Right lobe of liver (tissue), 6 donors: Measurements from ENCODE around the gene NDUFC2. TPM values are rescaled to one million over a fixed set of nuclear protein-coding genes. Genes with fewer than 3 reads are reported as not detected.

Experiments used
- ATAC-seq, 4 donors: fragments of 200-7000 bp; cut with Tn5 transposase; one replicate each; pipeline ENCODE4 v1.9.1; 2020; ENCODE audit warnings: mild to moderate bottlenecking in 4 of 4, moderate library complexity in 4 of 4
- DNase-seq, 3 donors: peaks; one replicate each; pipeline ENCODE4 v3.0.0-alpha.2; 2020
- H3K27ac ChIP-seq, 3 donors: fragments of 200-600 bp; one replicate each; pipeline ENCODE4 v1.8.0; 2022
- H3K27me3 ChIP-seq, 2 donors: fragments of 200-600 bp; one replicate each; pipeline ENCODE4 v1.8.0; 2022
- H3K36me3 ChIP-seq, 4 donors: fragments of 200-600 bp; sonication (generic) in 1 of 4; one replicate each; pipeline versions ENCODE4 v1.5.1 to v1.8.0; 2017 to 2022; ENCODE audit warnings: control low read depth in 1 of 4
- H3K4me1 ChIP-seq, 4 donors: fragments of 200-600 bp; sonication (generic) in 1 of 4; one replicate each; pipeline versions ENCODE4 v1.5.1 to v1.8.0; 2017 to 2022; ENCODE audit warnings: control low read depth in 1 of 4
- H3K4me3 ChIP-seq, 3 donors: fragments of 200-600 bp; one replicate each; pipeline ENCODE4 v1.8.0; 2022
- H3K9me3 ChIP-seq, 4 donors: fragments of 200-600 bp; sonication (generic) in 1 of 4; one replicate each; pipeline versions ENCODE4 v1.5.1 to v1.8.0; 2017 to 2022; ENCODE audit warnings: control low read depth in 1 of 4
- POLR2A ChIP-seq: fragments of 450-650 bp; IDR thresholded peaks from one replicate; pipeline ENCODE4 v1.6.1; 2017; ENCODE audit warnings: antibody characterized with exemption, mild to moderate bottlenecking
- WGBS: methylation state at CpG from one replicate; pipeline ENCODE4 v1.1.6; 2018; ENCODE audit warnings: low coverage, low lambda C conversion rate; ENCODE audit not compliant: insufficient coverage; ENCODE audit errors: missing lambda C conversion rate; 5-methylcytosine and 5-hydroxymethylcytosine counted together
- intact Hi-C, 2 donors: fragments of 100-400 bp; cut with DNase I; formaldehyde crosslinking; loops; one replicate each; pipeline versions ENCODE4 v1.11.2 to v1.14.1; 2022
- total RNA-seq, 6 experiments: library from RNA; depleted of rRNA in 2 of 6; stranded (reverse); fragments of >200 nt in 2 of 6; fragmentation: NEBNext Ultra II Directional in 3 of 6; extraction: Animal tissue kit (Norgen Biotek cat#: 25700) in 3 of 6; gene quantifications; one replicate each; pipeline versions ENCODE4 v1.1.0 to v1.2.4, GENCODE V29; 2016 to 2023
- TF ChIP-seq, protein P1 (sequence below), 4 donors: fragments of 200-600 bp in 3 of 4; fragments of 450-650 bp in 1 of 4; IDR thresholded peaks; one replicate each; pipeline versions ENCODE4 v1.5.1 to v1.8.0; 2016 to 2022; ENCODE audit warnings: antibody characterized with exemption in 4 of 4, mild to moderate bottlenecking in 2 of 4
- donor health status: DM: no; HTN: yes; CAD: no.
- donor health status: DM: no; HTN: no; CAD: no.
- donor health status: DM: no; HTN: no; CAD: no.
- donor health status: DM: no; HTN: yes; CAD: no.
- donor health status: DM: no; HTN: yes; CAD: no.

NDUFC2 gene
- total RNA-seq, 6 experiments from 2014 or later: 105 to 265 (median 183) TPM

DNA sequence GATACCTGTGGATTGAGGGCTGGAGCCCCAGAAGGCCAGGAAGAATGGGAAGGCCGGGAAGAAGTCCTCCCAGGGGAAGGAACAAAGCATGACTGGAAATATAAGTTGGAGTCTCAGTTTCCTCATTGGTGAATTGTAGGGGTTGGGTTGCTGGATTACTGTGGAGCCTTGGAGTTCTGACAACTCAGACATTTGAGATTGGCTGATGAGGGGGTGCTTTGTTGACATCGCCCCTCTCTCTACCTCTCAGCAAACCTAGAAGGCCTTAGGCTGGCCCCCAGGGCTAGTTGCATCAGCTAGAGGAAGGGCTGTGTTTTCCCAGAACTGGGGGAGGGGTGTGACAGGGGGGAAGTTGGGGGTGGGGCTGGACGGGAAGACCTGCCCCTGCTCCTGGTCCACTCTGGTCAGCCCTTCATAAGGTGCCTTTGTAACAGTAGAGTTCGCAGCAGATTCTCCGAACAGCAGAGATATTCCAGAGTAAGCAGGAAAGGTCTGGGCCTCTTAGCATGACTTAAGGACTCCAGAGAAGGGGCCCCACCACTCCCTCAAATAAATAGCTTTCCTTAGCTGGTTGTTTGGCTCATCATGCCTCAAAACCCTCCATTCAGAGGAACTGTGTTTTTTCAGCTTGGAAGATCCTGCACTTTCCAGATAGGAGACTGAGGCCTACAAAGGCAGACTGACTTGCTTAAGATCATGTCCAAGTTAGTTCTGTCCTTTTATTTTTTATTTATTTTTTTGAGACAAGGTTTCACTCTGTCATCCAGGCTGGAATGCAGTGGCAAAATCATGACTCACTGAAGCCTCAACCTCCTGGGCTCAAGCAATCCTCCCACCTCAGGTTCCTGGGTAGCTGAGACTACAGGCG is 28.5 kb downstream of the NDUFC2 start:
- TF ChIP-seq, protein P1, sequence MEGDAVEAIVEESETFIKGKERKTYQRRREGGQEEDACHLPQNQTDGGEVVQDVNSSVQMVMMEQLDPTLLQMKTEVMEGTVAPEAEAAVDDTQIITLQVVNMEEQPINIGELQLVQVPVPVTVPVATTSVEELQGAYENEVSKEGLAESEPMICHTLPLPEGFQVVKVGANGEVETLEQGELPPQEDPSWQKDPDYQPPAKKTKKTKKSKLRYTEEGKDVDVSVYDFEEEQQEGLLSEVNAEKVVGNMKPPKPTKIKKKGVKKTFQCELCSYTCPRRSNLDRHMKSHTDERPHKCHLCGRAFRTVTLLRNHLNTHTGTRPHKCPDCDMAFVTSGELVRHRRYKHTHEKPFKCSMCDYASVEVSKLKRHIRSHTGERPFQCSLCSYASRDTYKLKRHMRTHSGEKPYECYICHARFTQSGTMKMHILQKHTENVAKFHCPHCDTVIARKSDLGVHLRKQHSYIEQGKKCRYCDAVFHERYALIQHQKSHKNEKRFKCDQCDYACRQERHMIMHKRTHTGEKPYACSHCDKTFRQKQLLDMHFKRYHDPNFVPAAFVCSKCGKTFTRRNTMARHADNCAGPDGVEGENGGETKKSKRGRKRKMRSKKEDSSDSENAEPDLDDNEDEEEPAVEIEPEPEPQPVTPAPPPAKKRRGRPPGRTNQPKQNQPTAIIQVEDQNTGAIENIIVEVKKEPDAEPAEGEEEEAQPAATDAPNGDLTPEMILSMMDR (IDR thresholded peaks at IDR 0.05): no peak
- TF ChIP-seq POLR2A: no peak
- no peaks in the 10 kb centered on the region for H3K36me3 ChIP-seq
- ATAC-seq (peak in 2 of 4 donors; percentile 7 to 36), DNase-seq (no peak)
- no peak overlapping the region for H3K4me3 ChIP-seq
- no peak overlapping the region for H3K27ac ChIP-seq
- peaks cover 0 to 21% (median 7%) of the 10 kb centered on the region in 4 donors for H3K4me1 ChIP-seq
- H3K27me3 ChIP-seq: no peaks in the 10 kb centered on the region
- whole genome bisulfite sequencing: 56% methylated on average over 3 of the region's 6 CpGs
- intact Hi-C loops: no loop called here
- H3K9me3 ChIP-seq: no peaks in the 10 kb centered on the region

DNA sequence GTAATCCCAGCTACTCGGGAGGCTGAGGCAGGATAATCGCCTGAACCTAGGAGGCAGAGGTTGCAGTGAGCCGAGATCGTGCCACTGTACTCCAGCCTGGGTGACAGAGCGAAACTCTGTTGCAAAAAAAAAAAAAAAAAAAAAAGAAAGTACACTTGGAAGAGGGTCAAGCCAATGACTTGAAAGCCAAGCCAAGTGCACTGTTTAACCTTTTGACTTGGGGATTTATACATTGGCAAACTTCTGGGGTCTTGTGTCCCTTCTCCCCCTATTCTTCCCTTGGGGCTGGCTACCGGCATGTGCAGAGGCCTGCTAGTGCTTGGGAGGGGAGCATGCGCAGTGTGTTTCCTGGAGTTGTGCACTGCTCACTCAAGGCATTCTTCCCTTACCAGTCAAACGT is 30.3 kb downstream of the NDUFC2 start:
- no peak overlapping the region for H3K27ac ChIP-seq
- 47% methylated on average over 8 of the region's 8 CpGs for WGBS
- no peaks in the 10 kb centered on the region for H3K36me3 ChIP-seq
- intact Hi-C loops: no loop called here
- H3K9me3 ChIP-seq: no peaks in the 10 kb centered on the region
- no peaks in the 10 kb centered on the region for H3K27me3 ChIP-seq
- no peak overlapping the region for H3K4me3 ChIP-seq
- TF ChIP-seq POLR2A: no peak
- TF ChIP-seq, protein P1 (IDR thresholded peaks at IDR 0.05): no peak
- no peak for DNase-seq
- peaks cover 0 to 20% (median 4%) of the 10 kb centered on the region in 4 donors for H3K4me1 ChIP-seq
- no peak for ATAC-seq

DNA sequence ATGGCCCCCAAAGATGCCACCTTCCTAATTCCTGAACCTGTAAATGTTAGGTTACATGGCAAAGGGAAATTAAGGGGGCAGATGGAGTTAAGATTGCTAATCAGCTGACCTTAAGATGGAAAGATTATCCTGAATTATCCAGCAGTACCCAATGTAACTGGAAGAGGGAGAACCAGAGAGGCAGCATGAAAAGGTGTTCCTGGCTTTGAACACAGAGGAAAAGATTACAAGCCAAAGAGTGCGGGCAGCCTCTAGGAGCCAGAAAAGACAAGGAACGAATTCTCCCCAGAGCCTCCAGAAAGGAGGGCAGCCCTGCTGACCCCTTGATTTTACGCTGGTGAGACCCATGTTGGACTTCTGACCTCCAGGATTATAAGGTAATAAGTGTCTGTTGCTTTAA is 31.1 kb downstream of the NDUFC2 start:
- H3K36me3 ChIP-seq: no peaks in the 10 kb centered on the region
- TF ChIP-seq, protein P1 (IDR thresholded peaks at IDR 0.05): peak in 1 of 4 donors; percentile 19
- TF ChIP-seq POLR2A: no peak
- H3K4me3 ChIP-seq: peak overlapping the region in 1 of 3 donors; percentile 10
- ATAC-seq (peak in 1 of 4 donors; percentile 42), DNase-seq (no peak)
- intact Hi-C loops: no loop called here
- WGBS: 57% methylated on average over 3 of the region's 3 CpGs
- H3K27ac ChIP-seq: no peak overlapping the region
- peaks cover 0 to 20% (median 4%) of the 10 kb centered on the region in 4 donors for H3K4me1 ChIP-seq
- H3K9me3 ChIP-seq: no peaks in the 10 kb centered on the region
- H3K27me3 ChIP-seq: no peaks in the 10 kb centered on the region

DNA sequence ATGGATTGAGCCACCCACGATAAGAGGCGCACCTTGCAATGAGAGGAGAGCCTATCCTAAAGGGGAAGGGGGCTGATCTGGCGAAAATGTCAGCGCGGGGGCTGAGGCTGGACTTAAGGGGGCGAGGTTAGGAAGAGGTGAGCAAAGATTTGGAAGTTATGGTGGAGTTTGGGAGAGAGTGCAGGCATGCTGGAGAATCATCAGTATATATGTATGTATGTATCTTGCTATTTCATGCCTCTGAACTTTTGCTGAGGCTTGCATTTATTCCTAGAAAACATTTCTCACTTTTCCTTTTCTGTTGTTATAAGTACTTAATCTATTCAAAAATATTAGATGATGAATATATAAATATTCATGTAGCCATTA is 33.2 kb downstream of the NDUFC2 start:
- H3K4me1 ChIP-seq: peaks cover 0 to 20% (median 4%) of the 10 kb centered on the region in 4 donors
- no peaks in the 10 kb centered on the region for H3K27me3 ChIP-seq
- no peaks in the 10 kb centered on the region for H3K36me3 ChIP-seq
- WGBS: 19% methylated on average over 6 of the region's 6 CpGs
- H3K9me3 ChIP-seq: no peaks in the 10 kb centered on the region
- TF ChIP-seq POLR2A: no peak
- TF ChIP-seq, protein P1 (IDR thresholded peaks at IDR 0.05): no peak
- ATAC-seq (no peak), DNase-seq (no peak)
- intact Hi-C loops: no loop called here
- no peak overlapping the region for H3K27ac ChIP-seq
- no peak overlapping the region for H3K4me3 ChIP-seq
